GM18502 (cell line): ENCODE data around the gene ARHGAP25.

ENCODE experiments used
- ATAC-seq: cut with Tn5 transposase; IDR thresholded peaks from one replicate; pipeline ENCODE4 v1.9.1; 2021; ENCODE audit warnings: mild to moderate bottlenecking; ENCODE audit not compliant: unreplicated experiment, poor library complexity

The ARHGAP25 gene

GRCh38 chr2:68764806-68765311 lies 30.2 kb downstream of the ARHGAP25 start:
- no peak for ATAC-seq

GRCh38 chr2:68765739-68766375 lies 31.2 kb downstream of the ARHGAP25 start:
- ATAC-seq, result no peak

GRCh38 chr2:68766376-68766845 lies 31.8 kb downstream of the ARHGAP25 start:
- peak; percentile 51 for ATAC-seq

GRCh38 chr2:68767031-68767961 lies 32.7 kb downstream of the ARHGAP25 start:
- peak; percentile 53 for ATAC-seq

- ATAC-seq, result no peak
These were observed 33.4 kb downstream of the ARHGAP25 start for GRCh38 chr2:68767996-68768395.

- ATAC-seq, result no peak
These were observed 33.9 kb downstream of the ARHGAP25 start for GRCh38 chr2:68768461-68768860.

- no peak for ATAC-seq
These were observed 34.3 kb downstream of the ARHGAP25 start for GRCh38 chr2:68768951-68769350.

- no peak for ATAC-seq
These were observed 35.1 kb downstream of the ARHGAP25 start for GRCh38 chr2:68769586-68770270.

GRCh38 chr2:68770271-68771111 lies 35.9 kb downstream of the ARHGAP25 start:
- ATAC-seq, result no peak

- ATAC-seq, result no peak
These were observed 36.7 kb downstream of the ARHGAP25 start for GRCh38 chr2:68771211-68771751.

GRCh38 chr2:68772109-68772508 lies 37.5 kb downstream of the ARHGAP25 start:
- ATAC-seq, result no peak

- ATAC-seq, result peak; percentile 86
These were observed 40.1 kb downstream of the ARHGAP25 start for GRCh38 chr2:68774569-68775271.

GRCh38 chr2:68775272-68775842 lies 40.7 kb downstream of the ARHGAP25 start:
- ATAC-seq, result no peak

- ATAC-seq, result no peak
These were observed 41.5 kb downstream of the ARHGAP25 start for GRCh38 chr2:68776124-68776523.

- no peak for ATAC-seq
These were observed 45.0 kb downstream of the ARHGAP25 start for GRCh38 chr2:68779595-68779994.

GRCh38 chr2:68784188-68784587 lies 49.6 kb downstream of the ARHGAP25 start:
- no peak for ATAC-seq

GRCh38 chr2:68784915-68785314 lies 50.3 kb downstream of the ARHGAP25 start:
- ATAC-seq, result no peak

- ATAC-seq, result no peak
These were observed 52.7 kb downstream of the ARHGAP25 start for GRCh38 chr2:68787356-68787755.

GRCh38 chr2:68789603-68790002 lies 55.0 kb downstream of the ARHGAP25 start:
- ATAC-seq, result peak; percentile 100
